ENCODE results near the gene ZNRF2.
A peak's percentile ranks its signal among the peaks of the same experiment; 100 is the strongest.

ZNRF2 gene

DNA sequence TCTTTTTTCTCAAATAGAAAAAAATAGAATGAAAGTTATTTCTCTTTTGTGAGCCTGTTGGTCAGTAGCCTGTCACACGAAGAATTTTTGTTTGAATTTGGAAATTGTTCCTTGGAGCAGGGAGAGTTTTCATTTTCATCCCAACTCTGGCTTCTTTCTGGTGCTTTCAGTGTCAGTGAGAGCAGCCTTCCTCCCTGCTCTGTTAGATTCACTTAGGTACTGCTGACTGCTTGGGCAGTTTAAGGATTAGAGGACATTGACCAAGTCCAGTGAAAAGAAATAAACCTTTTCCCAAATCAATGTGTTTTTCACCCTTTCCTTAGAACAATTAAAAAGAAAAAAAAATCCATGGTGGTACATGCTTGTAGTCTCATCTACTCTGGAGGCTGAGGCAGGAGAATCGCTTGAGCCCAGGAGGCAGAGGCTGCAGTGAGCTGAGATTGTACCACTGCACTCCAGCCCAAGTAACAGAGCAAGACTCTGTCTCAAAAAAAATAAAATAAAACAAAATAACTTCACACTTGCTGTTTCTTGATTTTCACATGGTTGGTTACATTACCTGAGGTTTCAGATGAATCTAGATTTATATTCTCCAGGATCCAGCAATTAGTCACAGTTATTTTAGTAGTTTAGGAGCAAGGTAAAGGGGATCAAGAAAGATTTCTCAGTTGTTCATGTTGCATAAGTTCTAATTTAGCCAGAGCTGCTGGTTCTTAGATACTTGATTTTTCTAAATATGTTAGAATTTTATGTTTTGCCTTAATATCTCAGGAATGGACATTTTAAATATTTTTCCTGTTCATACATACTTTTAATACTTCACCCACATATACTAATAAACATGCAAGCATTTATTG, 63.1 kb downstream of the ZNRF2 start:
- no peak overlapping the region for H3K9ac ChIP-seq (ENCODE audit: low read length)
- H3K4me3 ChIP-seq (ENCODE audit: low read depth, low read length) = no peak overlapping the region
- no peaks in the 10 kb centered on the region for H3K9me3 ChIP-seq (ENCODE audit: control insufficient read depth, insufficient read depth, low read depth, low read length)
- 0 out of 2 replicates have a peak overlapping the region, but pooled peaks have one; percentile 36 for H3K27ac ChIP-seq (ENCODE audit: low read depth, low read length)
- peaks cover 40% of the 10 kb centered on the region for H3K4me1 ChIP-seq (ENCODE audit: control insufficient read depth, insufficient read depth, low read length)
- no peaks in the 10 kb centered on the region for H3K36me3 ChIP-seq (ENCODE audit: control insufficient read depth, insufficient read depth, low read length)
- no peaks in the 10 kb centered on the region for H3K27me3 ChIP-seq (ENCODE audit: control insufficient read depth, insufficient read depth, low read length)

GRCh38 chr7:30348083-30348560, 63.7 kb downstream of the ZNRF2 start:
- H3K9me3 ChIP-seq (ENCODE audit: control insufficient read depth, insufficient read depth, low read depth, low read length) = no peaks in the 10 kb centered on the region
- no peak overlapping the region; the same call in 1 of the 2 replicates for H3K4me3 ChIP-seq (ENCODE audit: low read depth, low read length)
- H3K27ac ChIP-seq (ENCODE audit: low read depth, low read length) = peak overlapping the region; percentile 36
- H3K36me3 ChIP-seq (ENCODE audit: control insufficient read depth, insufficient read depth, low read length) = no peaks in the 10 kb centered on the region
- H3K4me1 ChIP-seq (ENCODE audit: control insufficient read depth, insufficient read depth, low read length) = peaks cover 47% of the 10 kb centered on the region
- H3K27me3 ChIP-seq (ENCODE audit: control insufficient read depth, insufficient read depth, low read length) = no peaks in the 10 kb centered on the region
- H3K9ac ChIP-seq (ENCODE audit: low read length) = no peak overlapping the region

DNA sequence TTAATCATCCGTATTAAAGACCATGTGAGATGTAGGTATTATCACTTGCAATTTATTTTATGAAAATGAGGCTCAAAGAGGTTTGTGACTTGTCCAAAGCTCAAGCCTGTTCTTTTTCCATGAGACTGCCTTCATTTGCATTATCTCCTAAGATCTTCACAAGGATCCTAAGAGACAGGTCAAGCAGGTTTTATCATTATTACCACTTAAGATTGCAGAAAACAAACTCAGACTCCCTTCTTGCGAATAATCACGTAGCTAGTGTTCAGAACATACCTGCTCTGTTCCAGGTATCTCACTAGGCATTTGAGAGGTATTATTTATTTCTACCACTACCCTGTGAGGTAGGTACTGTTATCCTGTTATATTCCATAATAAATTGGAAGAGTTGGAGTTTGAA, 64.8 kb downstream of the ZNRF2 start:
- Histone ChIP-seq H3K27ac (ENCODE audit: low read depth, low read length) (peak overlapping the region; percentile 32; the same call in 1 of the 2 replicates), H3K4me3 (ENCODE audit: low read depth, low read length) (no peak overlapping the region; the same call in 1 of the 2 replicates), H3K9ac (ENCODE audit: low read length) (no peak overlapping the region), H3K27me3 (ENCODE audit: control insufficient read depth, insufficient read depth, low read length) (no peaks in the 10 kb centered on the region), H3K4me1 (ENCODE audit: control insufficient read depth, insufficient read depth, low read length) (peaks cover 56% of the 10 kb centered on the region), H3K9me3 (ENCODE audit: control insufficient read depth, insufficient read depth, low read depth, low read length) (no peaks in the 10 kb centered on the region), H3K36me3 (ENCODE audit: control insufficient read depth, insufficient read depth, low read length) (no peaks in the 10 kb centered on the region)

- peak overlapping the region; percentile 41; the same call in 1 of the 2 replicates for H3K27ac ChIP-seq (ENCODE audit: low read depth, low read length)
- H3K36me3 ChIP-seq (ENCODE audit: control insufficient read depth, insufficient read depth, low read length) = no peaks in the 10 kb centered on the region
- H3K9me3 ChIP-seq (ENCODE audit: control insufficient read depth, insufficient read depth, low read depth, low read length) = no peaks in the 10 kb centered on the region
- no peak overlapping the region for H3K4me3 ChIP-seq (ENCODE audit: low read depth, low read length)
- peaks cover 63% of the 10 kb centered on the region for H3K4me1 ChIP-seq (ENCODE audit: control insufficient read depth, insufficient read depth, low read length)
- no peak overlapping the region for H3K9ac ChIP-seq (ENCODE audit: low read length)
- H3K27me3 ChIP-seq (ENCODE audit: control insufficient read depth, insufficient read depth, low read length) = no peaks in the 10 kb centered on the region
Measured at GRCh38 chr7:30349816-30350215, 65.4 kb downstream of the ZNRF2 start.

DNA sequence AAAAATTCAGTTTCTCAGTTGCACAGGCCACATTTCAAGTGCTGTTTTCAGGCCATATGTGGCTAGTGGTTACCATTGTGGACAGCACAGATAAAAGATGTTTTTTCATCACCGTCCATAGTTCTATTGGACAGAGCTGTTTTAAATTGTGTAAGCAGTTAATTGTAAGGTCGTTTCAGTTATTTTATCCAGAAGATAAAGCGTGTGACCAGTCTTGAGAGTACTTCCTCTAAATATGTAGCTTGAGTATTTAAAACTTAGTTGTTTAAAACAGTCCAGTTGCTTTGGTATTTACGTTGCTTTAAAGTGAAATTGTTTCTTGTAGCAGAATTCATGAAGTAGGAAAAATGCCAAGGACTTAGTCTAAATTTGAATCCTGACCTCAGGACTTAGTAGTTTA, 66.9 kb downstream of the ZNRF2 start:
- Histone ChIP-seq H3K4me1 (ENCODE audit: control insufficient read depth, insufficient read depth, low read length) (peaks cover 73% of the 10 kb centered on the region), H3K4me3 (ENCODE audit: low read depth, low read length) (no peak overlapping the region), H3K27me3 (ENCODE audit: control insufficient read depth, insufficient read depth, low read length) (no peaks in the 10 kb centered on the region), H3K27ac (ENCODE audit: low read depth, low read length) (no peak overlapping the region), H3K36me3 (ENCODE audit: control insufficient read depth, insufficient read depth, low read length) (no peaks in the 10 kb centered on the region), H3K9me3 (ENCODE audit: control insufficient read depth, insufficient read depth, low read depth, low read length) (no peaks in the 10 kb centered on the region), H3K9ac (ENCODE audit: low read length) (no peak overlapping the region)

DNA sequence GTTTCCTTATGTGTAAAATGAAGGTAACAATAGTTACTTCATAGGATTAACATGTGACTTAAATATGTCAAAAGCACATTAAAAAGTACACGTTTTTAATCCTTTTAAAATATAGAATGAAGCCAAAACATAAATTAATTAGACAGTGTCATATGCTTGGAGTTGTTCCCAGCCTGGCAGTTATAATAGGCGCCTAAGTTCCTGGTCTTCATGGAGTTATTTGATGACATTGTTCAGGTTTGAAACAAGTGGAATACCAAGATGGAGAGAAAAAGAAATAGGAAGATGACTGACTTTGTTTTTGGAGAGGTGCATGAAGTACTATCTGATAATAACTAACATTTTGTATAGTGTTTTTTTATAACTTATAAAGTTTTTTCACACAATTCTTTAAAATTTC, 67.3 kb downstream of the ZNRF2 start:
- H3K9me3 ChIP-seq (ENCODE audit: control insufficient read depth, insufficient read depth, low read depth, low read length) = no peaks in the 10 kb centered on the region
- H3K36me3 ChIP-seq (ENCODE audit: control insufficient read depth, insufficient read depth, low read length) = no peaks in the 10 kb centered on the region
- H3K27me3 ChIP-seq (ENCODE audit: control insufficient read depth, insufficient read depth, low read length) = no peaks in the 10 kb centered on the region
- H3K27ac ChIP-seq (ENCODE audit: low read depth, low read length) = no peak overlapping the region
- no peak overlapping the region for H3K9ac ChIP-seq (ENCODE audit: low read length)
- H3K4me1 ChIP-seq (ENCODE audit: control insufficient read depth, insufficient read depth, low read length) = peaks cover 73% of the 10 kb centered on the region
- H3K4me3 ChIP-seq (ENCODE audit: low read depth, low read length) = no peak overlapping the region

DNA sequence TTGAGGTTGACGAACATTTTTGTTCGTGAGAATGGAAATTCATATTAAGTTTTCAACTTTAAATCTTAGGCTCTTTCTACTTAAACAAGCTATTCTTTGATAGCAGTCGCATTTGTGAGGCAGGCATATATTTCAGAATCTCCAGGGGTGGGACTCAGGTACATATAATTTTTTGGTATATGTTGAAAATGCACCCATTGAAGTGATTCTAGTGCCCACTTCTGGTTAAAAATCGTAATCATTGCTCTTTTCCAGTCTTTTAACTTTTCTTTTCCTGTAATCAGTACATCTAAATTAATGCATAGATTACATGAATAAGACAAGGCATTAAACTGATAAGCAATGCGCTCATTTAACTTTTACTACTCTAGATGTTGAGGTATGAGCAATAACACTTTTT, 67.8 kb downstream of the ZNRF2 start:
- Histone ChIP-seq H3K9ac (ENCODE audit: low read length) (no peak overlapping the region), H3K36me3 (ENCODE audit: control insufficient read depth, insufficient read depth, low read length) (no peaks in the 10 kb centered on the region), H3K27ac (ENCODE audit: low read depth, low read length) (no peak overlapping the region), H3K27me3 (ENCODE audit: control insufficient read depth, insufficient read depth, low read length) (no peaks in the 10 kb centered on the region), H3K4me3 (ENCODE audit: low read depth, low read length) (no peak overlapping the region), H3K4me1 (ENCODE audit: control insufficient read depth, insufficient read depth, low read length) (peaks cover 70% of the 10 kb centered on the region), H3K9me3 (ENCODE audit: control insufficient read depth, insufficient read depth, low read depth, low read length) (no peaks in the 10 kb centered on the region)

- Histone ChIP-seq H3K9ac (ENCODE audit: low read length) (no peak overlapping the region), H3K9me3 (ENCODE audit: control insufficient read depth, insufficient read depth, low read depth, low read length) (no peaks in the 10 kb centered on the region), H3K27me3 (ENCODE audit: control insufficient read depth, insufficient read depth, low read length) (no peaks in the 10 kb centered on the region), H3K4me1 (ENCODE audit: control insufficient read depth, insufficient read depth, low read length) (peaks cover 58% of the 10 kb centered on the region), H3K4me3 (ENCODE audit: low read depth, low read length) (no peak overlapping the region), H3K27ac (ENCODE audit: low read depth, low read length) (no peak overlapping the region), H3K36me3 (ENCODE audit: control insufficient read depth, insufficient read depth, low read length) (no peaks in the 10 kb centered on the region)
Measured at GRCh38 chr7:30353532-30353931, 69.1 kb downstream of the ZNRF2 start.

GRCh38 chr7:30353932-30354607, 69.7 kb downstream of the ZNRF2 start:
- Histone ChIP-seq H3K36me3 (ENCODE audit: control insufficient read depth, insufficient read depth, low read length) (no peaks in the 10 kb centered on the region), H3K9ac (ENCODE audit: low read length) (no peak overlapping the region), H3K27ac (ENCODE audit: low read depth, low read length) (no peak overlapping the region), H3K4me3 (ENCODE audit: low read depth, low read length) (no peak overlapping the region), H3K27me3 (ENCODE audit: control insufficient read depth, insufficient read depth, low read length) (no peaks in the 10 kb centered on the region), H3K4me1 (ENCODE audit: control insufficient read depth, insufficient read depth, low read length) (peaks cover 53% of the 10 kb centered on the region), H3K9me3 (ENCODE audit: control insufficient read depth, insufficient read depth, low read depth, low read length) (no peaks in the 10 kb centered on the region)

GRCh38 chr7:30354791-30355190, 70.4 kb downstream of the ZNRF2 start:
- Histone ChIP-seq H3K27ac (ENCODE audit: low read depth, low read length) (no peak overlapping the region), H3K27me3 (ENCODE audit: control insufficient read depth, insufficient read depth, low read length) (no peaks in the 10 kb centered on the region), H3K9ac (ENCODE audit: low read length) (no peak overlapping the region), H3K9me3 (ENCODE audit: control insufficient read depth, insufficient read depth, low read depth, low read length) (no peaks in the 10 kb centered on the region), H3K36me3 (ENCODE audit: control insufficient read depth, insufficient read depth, low read length) (no peaks in the 10 kb centered on the region), H3K4me1 (ENCODE audit: control insufficient read depth, insufficient read depth, low read length) (peaks cover 46% of the 10 kb centered on the region), H3K4me3 (ENCODE audit: low read depth, low read length) (no peak overlapping the region)

DNA sequence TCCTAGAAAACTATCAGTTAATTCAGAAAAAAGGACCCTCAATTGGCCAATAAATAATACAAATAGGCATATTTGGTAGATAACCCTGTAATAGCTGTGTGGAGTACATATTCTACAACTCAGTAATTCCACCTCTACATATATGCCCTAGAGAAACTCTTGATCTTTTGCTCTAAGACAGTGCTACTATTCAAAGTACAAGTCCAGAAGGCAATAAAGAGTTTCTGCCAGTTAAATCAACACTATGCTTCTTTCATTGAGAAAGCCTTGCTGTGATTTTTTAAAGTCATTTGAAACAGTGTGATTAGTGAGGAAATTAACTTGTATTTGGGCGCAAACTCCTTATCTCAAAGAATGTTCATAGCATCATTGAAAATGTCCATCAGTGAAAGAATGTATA, 75.6 kb downstream of the ZNRF2 start:
- Histone ChIP-seq H3K27ac (ENCODE audit: low read depth, low read length) (no peak overlapping the region), H3K9me3 (ENCODE audit: control insufficient read depth, insufficient read depth, low read depth, low read length) (no peaks in the 10 kb centered on the region), H3K36me3 (ENCODE audit: control insufficient read depth, insufficient read depth, low read length) (no peaks in the 10 kb centered on the region), H3K4me3 (ENCODE audit: low read depth, low read length) (no peak overlapping the region), H3K4me1 (ENCODE audit: control insufficient read depth, insufficient read depth, low read length) (peaks cover 9% of the 10 kb centered on the region), H3K9ac (ENCODE audit: low read length) (no peak overlapping the region), H3K27me3 (ENCODE audit: control insufficient read depth, insufficient read depth, low read length) (no peaks in the 10 kb centered on the region)

Data from HUES6 (cell line).